ENCODE results near the gene EPHA7.

GRCh38 chr6:93393554-93394074 is 25.7 kb downstream of the EPHA7 start:
- no peak for TF ChIP-seq CTCF (IDR thresholded peaks at IDR 0.05; ENCODE audit: poor library complexity, severe bottlenecking)
- TF ChIP-seq RAD21 (conservative IDR thresholded peaks at IDR 0.05) = no peak
- TF ChIP-seq MXI1 (conservative IDR thresholded peaks at IDR 0.05; ENCODE audit: poor library complexity, severe bottlenecking) = no peak
- TF ChIP-seq EZH2 (IDR thresholded peaks at IDR 0.05; ENCODE audit: borderline replicate concordance, insufficient read depth, low read length, poor library complexity, severe bottlenecking) = no peak
- no peak for TF ChIP-seq POLR2AphosphoS5 (IDR thresholded peaks at IDR 0.05)
- no peak for TF ChIP-seq REST (IDR thresholded peaks at IDR 0.05; ENCODE audit: borderline replicate concordance)
- TF ChIP-seq TAF1 (IDR thresholded peaks at IDR 0.05; ENCODE audit: low read depth) = no peak
- no peak for TF ChIP-seq EP300 (conservative IDR thresholded peaks at IDR 0.05; ENCODE audit: poor library complexity, severe bottlenecking)
- no peak for TF ChIP-seq SMC3 (conservative IDR thresholded peaks at IDR 0.05; ENCODE audit: poor library complexity)

Data from neural cell (in vitro differentiated cells).